HepG2 (cell line): ENCODE data around the gene SH2D6. TPM values are rescaled to one million over a fixed set of nuclear protein-coding genes. Genes with fewer than 3 reads are reported as not detected.
"Not testable (repeated sequence)": the region's sequence is repeated elsewhere in the genome, so short reads cannot be mapped to it uniquely, and the experiment has no call there.

ENCODE experiments used
- ATAC-seq: fragments of 200-7000 bp; cut with Tn5 transposase; 3 replicates; pipeline ENCODE4 v1.9.1; 2020; ENCODE audit warnings: mild to moderate bottlenecking, moderate library complexity
- BruUV-seq: library from RNA; stranded (reverse); fragments of 400-500 nt; replicated peaks from 2 replicates; lab custom pipeline; 2021; lab: Mats Ljungman, UMichigan
- CTCF ChIA-PET: fragments of 300-600 bp; formaldehyde crosslinking; extraction: SDS; loops from one replicate; lab custom pipeline; 2021; ENCODE audit warnings: low total read pairs, inconsistent platforms, low intra/inter-chr PET ratio; lab: Yijun Ruan, JAX
- POLR2A ChIA-PET: fragments of 350-600 bp; sonication (Branson Sonifier 250); formaldehyde crosslinking; loops from one replicate; lab custom pipeline; 2020; ENCODE audit warnings: antibody characterized with exemption, inconsistent platforms; lab: Yijun Ruan, JAX
- DNase-seq: peaks from one replicate; pipeline ENCODE4 v3.0.0-alpha.2; 2015; ENCODE audit warnings: low spot score
- FAIRE-seq: peaks from 3 replicates; lab custom pipeline; 2011; peaks lifted over from hg19 to GRCh38; lab: Jason Lieb, UNC
- H2AFZ ChIP-seq: one replicate; pipeline ENCODE4 v1.6.1; 2011; ENCODE audit warnings: low read length, inconsistent platforms
- H3K27ac ChIP-seq: fragments of 300-600 bp; 3 replicates; pipeline ENCODE4 v1.8.0; 2011; ENCODE audit warnings: mixed run types, mild to moderate bottlenecking, mixed read lengths, low read length, inconsistent platforms; ENCODE audit not compliant: insufficient read depth; ENCODE audit errors: extremely low read length
- H3K27me3 ChIP-seq, 2 experiments: fragments of 200-600 bp in 1 of 2; 2 replicates in 1 of 2; 3 replicates in 1 of 2; pipeline versions ENCODE4 v1.6.0 to v1.8.0; 2011; ENCODE audit warnings: low read length in 2 of 2, mild to moderate bottlenecking in 2 of 2, moderate library complexity in 2 of 2, inconsistent platforms in 1 of 2; ENCODE audit not compliant: insufficient read depth in 2 of 2, control insufficient read depth in 1 of 2
- H3K36me3 ChIP-seq, 2 experiments: fragments of 200-600 bp in 1 of 2; replicated peaks in 1 of 2; 2 replicates in 1 of 2; 3 replicates in 1 of 2; pipeline versions ENCODE4 v1.5.1 to v1.8.0; 2011; ENCODE audit warnings: low read length in 2 of 2, inconsistent platforms in 1 of 2; ENCODE audit not compliant: insufficient read depth in 2 of 2, control insufficient read depth in 1 of 2
- H3K4me1 ChIP-seq: 2 replicates; pipeline ENCODE4 v1.5.1; 2012; ENCODE audit warnings: low read length, inconsistent platforms; ENCODE audit not compliant: insufficient read depth
- H3K4me2 ChIP-seq: 2 replicates; pipeline ENCODE4 v1.6.0; 2011; ENCODE audit warnings: low read depth, low read length, inconsistent platforms
- H3K4me3 ChIP-seq, 3 experiments: fragments of 200-600 bp in 1 of 3; sonication (generic), shearing (Covaris generic) in 1 of 3; replicated peaks in 1 of 3; 2 replicates each; pipeline ENCODE4 v1.5.1; 2011 to 2016; ENCODE audit warnings: low read length in 3 of 3, inconsistent platforms in 2 of 3, low read depth in 2 of 3, mild to moderate bottlenecking in 2 of 3, control low read depth in 1 of 3, mixed read lengths in 1 of 3; ENCODE audit not compliant: insufficient read depth in 1 of 3
- H3K79me2 ChIP-seq: one replicate; pipeline ENCODE4 v1.6.1; 2011; ENCODE audit warnings: low read length, inconsistent platforms; ENCODE audit not compliant: insufficient read depth
- H3K9ac ChIP-seq: 2 replicates; pipeline ENCODE4 v1.6.0; 2011; ENCODE audit warnings: mild to moderate bottlenecking, low read depth, low read length, inconsistent platforms; ENCODE audit not compliant: insufficient read depth
- H3K9me3 ChIP-seq: 2 replicates; pipeline ENCODE4 v1.5.1; 2012; ENCODE audit warnings: mild to moderate bottlenecking, low read length
- H4K20me1 ChIP-seq: 2 replicates; pipeline ENCODE4 v1.6.0; 2011; ENCODE audit warnings: inconsistent platforms, mild to moderate bottlenecking, low read length, moderate library complexity; ENCODE audit not compliant: insufficient read depth
- MAFF ChIP-seq: IDR thresholded peaks from 2 replicates; pipeline ENCODE4 v1.6.1; 2011; ENCODE audit warnings: low read depth, low read length, improper control_type of control experiment
- MAFK ChIP-seq, 2 experiments: IDR thresholded peaks in 1 of 2; conservative IDR thresholded peaks in 1 of 2; 2 replicates each; pipeline ENCODE4 v1.6.1; 2011; ENCODE audit warnings: improper control_type of control experiment in 2 of 2, low read length in 2 of 2
- WGBS: methylation state at CpG from one replicate; pipeline ENCODE4 v1.1.6; 2017; ENCODE audit warnings: low lambda C conversion rate; 5-methylcytosine and 5-hydroxymethylcytosine counted together
- in situ Hi-C: cut with HindIII; loops from 2 replicates; pipeline ENCODE4 v1.10.0; 2017; ENCODE audit warnings: low pct_unique_long_range_greater_than_20kb; ENCODE audit not compliant: extremely low pct_ligation_motif_present
- intact Hi-C: fragments of 100-400 bp; cut with micrococcal nuclease; formaldehyde crosslinking; loops from one replicate; pipeline ENCODE4 v1.10.0; 2022; ENCODE audit not compliant: unreplicated experiment
- polyA plus RNA-seq, 8 experiments: library from polyadenylated mRNA; depleted of rRNA in 3 of 8; stranded (reverse) in 7 of 8; unstranded in 1 of 8; fragments of >200 nt; fragmentation: Illumina TruSeq in 4 of 8; extraction: Trizol in 4 of 8; gene quantifications; 2 replicates each; pipeline versions ENCODE4 v1.2.1 to v1.2.3, GENCODE V29; 2011 to 2016; ENCODE audit warnings: low read depth in 4 of 8, missing spikeins in 1 of 8, mixed read lengths in 1 of 8; ENCODE audit not compliant: insufficient read depth in 1 of 8
- total RNA-seq, 5 experiments: library from RNA; depleted of rRNA; stranded (reverse); fragments of >200 nt; fragmentation: Illumina TruSeq; extraction: Trizol; gene quantifications; 2 replicates each; pipeline ENCODE4 v1.2.3, GENCODE V29; 2016; ENCODE audit warnings: low read depth in 1 of 5
- TF ChIP-seq, protein P1 (sequence below): sonication (generic); formaldehyde crosslinking; IDR thresholded peaks from 2 replicates; pipeline ENCODE4 v1.4.0; 2020; ENCODE audit warnings: mild to moderate bottlenecking, missing genetic modification reagents

The SH2D6 gene
- total and polyA plus RNA-seq, 2 of the 13 experiments (the other 11 are each of a cell fraction or from before 2014, with no cell fraction given), result 0.11 to 0.26 TPM

DNA sequence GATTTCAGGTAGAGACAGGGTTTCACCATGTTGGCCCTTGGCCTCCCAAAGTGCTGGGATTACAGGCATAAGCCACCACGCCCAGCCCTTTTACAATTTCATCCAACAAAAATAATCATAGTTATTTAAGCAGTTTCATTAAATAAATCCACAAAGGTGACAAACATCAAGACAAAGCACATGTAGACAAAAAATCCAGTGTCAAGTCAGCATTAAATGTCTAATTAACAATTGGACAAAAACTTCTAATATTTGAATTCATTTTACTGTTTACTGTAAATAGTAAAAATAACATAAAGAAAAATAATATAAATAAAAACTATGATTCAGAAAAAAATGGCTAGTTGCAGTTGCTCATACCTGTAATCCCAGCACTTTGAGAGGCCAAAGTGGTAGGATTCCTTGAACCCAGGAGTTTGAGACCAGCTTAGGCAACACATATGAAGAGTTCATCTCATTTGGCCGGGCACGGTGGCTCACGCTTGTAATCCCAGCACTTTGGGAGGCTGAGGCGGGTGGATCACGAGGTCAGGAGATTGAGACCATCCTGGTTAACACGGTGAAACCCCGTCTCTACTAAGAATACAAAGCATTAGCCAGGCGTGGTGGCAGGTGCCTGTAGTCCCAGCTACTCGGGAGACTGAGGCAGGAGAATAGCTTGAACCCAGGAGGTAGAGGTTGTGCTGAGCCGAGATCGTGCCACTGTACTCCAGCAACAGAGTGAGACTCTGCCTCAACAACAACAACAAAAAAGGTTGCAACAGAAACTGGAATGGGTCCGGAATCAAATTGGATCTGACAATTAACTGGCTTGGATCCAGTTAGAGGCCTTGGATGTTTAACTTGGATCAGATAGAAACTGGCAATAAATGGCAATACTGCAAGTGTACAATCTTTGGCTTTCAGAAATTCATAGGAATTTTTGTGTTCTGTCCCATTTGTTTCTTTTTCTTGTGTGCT lies 63.6 kb downstream of the SH2D6 start:
- Histone ChIP-seq H3K4me1 (no peaks in the 10 kb centered on the region), H2AFZ (no peak overlapping the region), H3K27ac (no peak overlapping the region), H3K4me3 (no peak overlapping the region), H3K27me3 (no peaks in the 10 kb centered on the region), H4K20me1 (no peaks in the 10 kb centered on the region), H3K9me3 (no peaks in the 10 kb centered on the region), H3K9ac (no peak overlapping the region), H3K79me2 (no peaks in the 10 kb centered on the region), H3K36me3 (no peaks in the 10 kb centered on the region), H3K4me2 (no peak overlapping the region)
- FAIRE-seq, result no peak
- TF ChIP-seq MAFF, result peak; percentile 78
- TF ChIP-seq MAFK (conservative IDR thresholded peaks at IDR 0.05 in 1 of 2, IDR thresholded peaks at IDR 0.05 in 1 of 2; ENCODE audit: low read length in 2 of 2), result peak; percentile 66 to 83
- TF ChIP-seq, protein P1, sequence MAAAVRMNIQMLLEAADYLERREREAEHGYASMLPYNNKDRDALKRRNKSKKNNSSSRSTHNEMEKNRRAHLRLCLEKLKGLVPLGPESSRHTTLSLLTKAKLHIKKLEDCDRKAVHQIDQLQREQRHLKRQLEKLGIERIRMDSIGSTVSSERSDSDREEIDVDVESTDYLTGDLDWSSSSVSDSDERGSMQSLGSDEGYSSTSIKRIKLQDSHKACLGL (CRISPR knock-in tag), result no peak
- intact Hi-C loops (no loop called here), in situ Hi-C loops (no loop called here)
- ChIA-PET CTCF (no interaction called here), POLR2A (no interaction called here)
- ATAC-seq, result no peak
- WGBS, result 70% methylated on average over 13 of the region's 13 CpGs
- DNase-seq, result no peak
- BruUV-seq, result no TSS peak

DNA sequence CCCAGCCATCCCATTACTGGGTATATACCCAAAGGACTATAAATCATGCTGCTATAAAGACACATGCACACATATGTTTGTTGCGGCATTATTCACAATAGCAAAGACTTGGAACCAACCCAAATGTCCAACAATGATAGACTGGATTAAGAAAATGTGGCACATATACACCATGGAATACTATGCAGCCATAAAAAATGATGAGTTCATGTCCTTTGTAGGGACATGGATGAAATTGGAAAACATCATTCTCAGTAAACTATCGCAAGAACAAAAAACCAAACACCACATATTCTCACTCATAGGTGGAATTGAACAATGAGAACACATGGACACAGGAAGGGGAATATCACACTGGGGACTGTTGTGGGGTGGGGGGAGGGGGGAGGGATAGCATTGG lies 66.1 kb downstream of the SH2D6 start:
- H3K27me3 ChIP-seq, H2AFZ ChIP-seq, H3K36me3 ChIP-seq, DNase-seq, H3K9me3 ChIP-seq, H3K27ac ChIP-seq, POLR2A ChIA-PET, ATAC-seq, H3K9ac ChIP-seq, FAIRE-seq, H3K4me2 ChIP-seq, intact Hi-C loops, H3K4me3 ChIP-seq, BruUV-seq, CTCF ChIA-PET, H3K79me2 ChIP-seq, H3K4me1 ChIP-seq, in situ Hi-C loops, H4K20me1 ChIP-seq: not testable (repeated sequence)
- WGBS, result 65% methylated on average over 1 of the region's 2 CpGs
